Stimulated activated naive CD8-positive, alpha-beta T cell treated with anti-CD3 and anti-CD28 coated beads, Interleukin-15, Interleukin-2, amounts not matched to agents 100 U/mL and 50 U/mL, for 24 hours (primary cell): ENCODE data around the gene SLC7A6OS.

Experiments used
- ATAC-seq: fragments of 150-1000 bp; cut with Tn5 transposase; one replicate; pipeline ENCODE4 v1.10.0; 2021
- DNase-seq: peaks from one replicate; pipeline ENCODE4 v3.0.0; 2021

Gene SLC7A6OS

DNA sequence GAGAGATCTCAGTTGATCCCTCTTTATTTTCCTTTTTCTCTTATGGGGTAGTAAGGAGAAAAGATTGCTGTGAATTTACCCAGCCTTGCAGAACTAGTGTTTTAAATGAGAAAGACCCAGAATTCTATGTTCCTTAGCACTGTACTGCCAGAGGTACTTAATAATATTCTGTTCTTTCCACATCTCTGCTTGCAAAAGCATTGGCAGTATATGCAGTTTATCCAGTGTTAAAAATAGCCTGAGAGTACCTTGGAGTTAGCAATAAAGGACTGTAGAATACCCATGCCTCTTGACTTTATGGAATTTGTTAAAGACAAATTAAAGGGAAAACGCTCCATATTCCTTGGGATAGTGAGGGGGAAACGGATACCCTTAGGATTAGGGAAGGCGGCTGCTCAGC is 34.5 kb downstream of the SLC7A6OS start:
- ATAC-seq (no peak), DNase-seq (no peak)

DNA sequence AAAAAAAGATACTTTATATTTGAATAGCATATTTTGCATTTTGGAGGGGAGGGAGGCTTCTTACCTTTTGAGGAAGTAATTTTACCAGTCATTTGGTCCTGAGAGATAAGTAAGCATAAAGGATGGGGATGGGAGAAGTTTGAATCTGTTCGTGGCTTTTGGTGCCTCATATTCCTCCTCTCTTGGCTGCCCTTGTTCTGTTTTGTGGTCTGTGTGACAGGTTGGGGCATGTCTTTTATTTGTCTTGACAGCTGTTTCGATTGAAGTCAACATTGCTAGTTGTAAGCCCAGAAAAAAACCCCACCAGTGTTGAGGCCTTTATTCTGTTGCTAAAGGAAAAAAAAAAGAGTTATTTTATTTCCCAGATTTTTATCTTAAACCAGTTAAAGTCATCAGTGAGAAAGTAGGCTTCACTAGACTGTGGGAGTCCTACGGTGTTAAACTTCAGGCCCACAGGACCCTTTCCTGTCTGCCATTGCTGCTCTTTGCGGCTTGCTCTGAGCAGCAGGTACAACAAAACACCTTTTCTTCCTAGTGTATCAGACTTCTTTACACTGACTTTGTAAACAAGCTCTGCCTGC is 35.0 kb downstream of the SLC7A6OS start:
- ATAC-seq, result peak; percentile 78
- DNase-seq, result no peak

- no peak for ATAC-seq
- no peak for DNase-seq
Observed at GRCh38 chr16:68274441-68274840, 36.3 kb downstream of the SLC7A6OS start.

DNA sequence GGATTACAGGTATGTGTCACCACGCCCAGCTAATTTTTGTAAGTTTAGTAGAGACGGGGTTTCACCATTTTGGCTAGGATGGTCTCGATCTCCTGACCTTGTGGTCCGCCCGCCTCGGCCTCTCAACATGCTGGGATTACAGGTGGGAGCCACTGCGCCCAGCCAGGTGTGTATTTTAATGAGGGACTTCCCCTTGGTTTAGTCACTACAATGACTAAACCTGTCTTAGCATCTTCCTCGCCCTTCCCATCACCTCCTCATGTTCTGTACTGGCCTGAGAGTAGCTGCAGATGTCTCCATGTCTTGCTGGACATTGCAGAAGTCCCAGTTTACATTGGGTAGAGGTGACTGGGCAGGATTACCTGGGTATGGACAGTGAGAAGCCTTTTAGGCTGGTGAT is 36.9 kb downstream of the SLC7A6OS start:
- ATAC-seq (no peak), DNase-seq (no peak)

- no peak for ATAC-seq
Observed at GRCh38 chr16:68273459-68273858, 37.3 kb downstream of the SLC7A6OS start.

GRCh38 chr16:68272507-68273209 is 38.1 kb downstream of the SLC7A6OS start:
- ATAC-seq, result peak; percentile 16

More at GRCh38 chr16:68273459-68273858, 37.3 kb downstream of the SLC7A6OS start:
- no peak for DNase-seq

GRCh38 chr16:68270353-68270752 is 40.4 kb downstream of the SLC7A6OS start:
- DNase-seq, result no peak
- peak; percentile 76 for ATAC-seq

More at GRCh38 chr16:68272507-68273209, 38.1 kb downstream of the SLC7A6OS start:
- DNase-seq, result no peak

- no peak for DNase-seq
- peak; percentile 4 for ATAC-seq
Observed at GRCh38 chr16:68269793-68270192, 41.0 kb downstream of the SLC7A6OS start.

GRCh38 chr16:68267612-68268405 is 42.9 kb downstream of the SLC7A6OS start:
- DNase-seq (no peak), ATAC-seq (no peak)

- ATAC-seq, result peak; percentile 37
- peak; percentile 59 for DNase-seq
Observed at GRCh38 chr16:68265078-68265920, 45.4 kb downstream of the SLC7A6OS start.

DNA sequence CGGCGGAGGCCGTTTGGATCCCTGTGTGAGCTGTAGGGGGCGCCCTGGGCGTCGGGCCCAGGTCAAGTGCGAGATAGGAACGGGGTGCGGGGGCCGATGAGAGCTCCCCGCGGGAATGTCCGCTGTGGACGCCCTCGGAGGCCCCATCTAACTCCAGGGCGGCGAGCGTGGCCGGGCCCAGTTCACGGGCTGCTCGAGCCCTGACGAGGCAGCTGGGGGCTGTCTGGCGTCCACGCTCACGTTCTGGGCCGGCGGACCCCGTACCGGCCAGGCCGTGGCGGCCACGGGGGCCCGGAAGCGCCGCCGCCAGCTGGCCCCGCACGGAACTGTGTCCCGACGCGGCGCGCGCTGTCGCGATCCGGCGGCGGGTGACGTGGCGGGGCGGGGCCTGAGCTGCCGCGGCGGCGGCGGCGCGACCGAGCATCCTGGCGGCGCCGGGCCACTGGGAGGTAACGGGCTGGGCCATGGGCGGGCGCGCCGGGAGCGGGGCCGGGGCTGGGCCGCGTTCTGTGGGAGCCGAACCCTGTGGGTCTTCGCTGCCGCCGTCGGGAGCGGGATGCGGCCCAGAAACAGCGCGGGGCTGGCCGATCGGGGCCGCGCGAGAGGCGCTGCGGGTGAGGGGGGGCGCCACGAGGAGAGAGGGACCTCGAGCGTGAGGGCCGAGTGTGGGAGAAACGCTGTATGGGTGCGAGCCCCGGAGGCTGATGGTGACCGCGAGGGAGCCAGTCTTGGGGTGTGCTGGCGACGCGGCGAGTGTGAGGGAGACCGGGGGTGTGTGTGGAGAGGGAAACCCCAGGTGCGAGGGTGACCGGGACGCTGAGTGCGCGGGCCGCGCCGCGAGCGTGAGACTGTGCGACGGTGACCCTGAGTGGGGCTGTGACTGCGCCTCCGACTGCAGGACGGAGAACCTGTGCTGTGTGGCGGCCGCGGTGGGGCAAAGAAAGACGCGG is 46.3 kb downstream of the SLC7A6OS start, which contains the start of gene SLC7A6:
Gene SLC7A6 (plus strand): TSS at position 399 of the 950 bp plus-strand sequence. CDS start 10,201 bp downstream, outside the sequence.
- DNase-seq (peak; percentile 90), ATAC-seq (peak; percentile 80)

GRCh38 chr16:68263559-68264127 is 47.1 kb downstream of the SLC7A6OS start:
- no peak for ATAC-seq
- no peak for DNase-seq

- DNase-seq, result no peak
- no peak for ATAC-seq
Observed at GRCh38 chr16:68259007-68259825, 51.5 kb downstream of the SLC7A6OS start.

DNA sequence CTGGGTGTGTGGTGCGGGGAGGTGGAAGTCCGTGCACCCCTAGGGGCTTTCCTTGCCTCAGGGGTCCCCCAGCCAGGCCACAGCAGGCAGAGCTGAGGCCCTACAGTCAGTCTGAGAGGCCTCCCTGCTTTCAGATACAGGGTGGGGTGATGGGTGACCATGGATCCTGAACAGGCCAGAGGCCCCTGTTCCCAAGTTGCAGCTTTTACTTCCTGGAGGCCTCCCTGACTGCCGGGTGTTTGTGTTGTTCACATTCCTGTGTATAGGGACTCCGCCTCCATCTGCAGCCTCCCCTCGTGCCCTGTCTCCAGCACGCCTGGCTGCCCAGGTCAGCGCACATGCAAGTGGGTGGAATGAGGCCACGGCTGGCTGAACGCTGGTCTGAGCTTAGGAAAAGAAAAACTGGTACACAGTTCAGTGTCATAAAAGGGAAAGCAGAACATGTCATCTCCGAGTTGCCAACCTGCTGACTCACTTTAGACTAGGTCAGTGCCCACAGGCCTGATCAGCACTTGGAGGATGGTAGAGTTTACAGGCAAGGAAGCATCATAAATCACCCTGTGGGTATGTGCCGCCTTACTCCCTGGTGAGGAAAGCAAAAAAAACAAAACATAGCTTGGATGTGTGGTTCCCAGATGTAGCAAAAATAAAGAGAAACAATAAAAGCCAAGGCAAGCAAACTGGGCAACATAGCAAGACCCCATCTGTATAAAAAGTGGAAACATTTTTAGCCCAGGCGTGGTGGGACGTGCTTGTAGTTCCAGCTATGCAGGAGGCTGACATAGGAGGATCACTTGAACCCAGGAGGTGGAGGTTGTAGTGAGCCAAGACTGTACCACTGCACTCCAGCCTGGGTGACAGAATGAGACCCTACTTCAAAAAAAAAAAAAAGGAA is 52.6 kb downstream of the SLC7A6OS start:
- ATAC-seq (no peak), DNase-seq (no peak)

GRCh38 chr16:68257251-68257905 is 53.4 kb downstream of the SLC7A6OS start:
- ATAC-seq (no peak), DNase-seq (no peak)

- DNase-seq (no peak), ATAC-seq (no peak)
Observed at GRCh38 chr16:68255712-68256111, 55.0 kb downstream of the SLC7A6OS start.

GRCh38 chr16:68253721-68254120 is 57.0 kb downstream of the SLC7A6OS start:
- ATAC-seq (no peak), DNase-seq (no peak)

DNA sequence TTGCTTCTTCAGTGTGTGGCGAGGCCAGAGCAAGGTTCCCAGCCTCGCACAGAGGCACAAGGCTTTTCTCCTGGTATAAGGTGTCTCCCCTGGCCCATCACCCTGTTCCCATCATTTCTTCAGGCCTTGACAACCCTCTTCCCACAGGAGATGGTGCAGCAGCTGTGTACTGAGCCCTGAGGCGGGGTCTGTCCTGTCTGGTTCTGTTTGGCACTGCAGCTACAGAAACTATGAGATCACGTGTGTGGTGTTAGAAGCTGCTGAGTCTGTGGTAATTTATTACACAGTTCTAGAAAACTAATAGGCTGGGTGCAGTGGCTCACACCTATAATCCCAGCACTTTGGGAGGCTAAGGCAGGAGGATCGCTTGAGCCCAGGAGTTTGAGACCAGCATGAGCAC is 58.4 kb downstream of the SLC7A6OS start:
- ATAC-seq (no peak), DNase-seq (no peak)
